ENCODE results near the gene ATPAF1.
"Not testable (repeated sequence)": the region's sequence is repeated elsewhere in the genome, so short reads cannot be mapped to it uniquely, and the experiment has no call there.

ATPAF1 gene, protein sequence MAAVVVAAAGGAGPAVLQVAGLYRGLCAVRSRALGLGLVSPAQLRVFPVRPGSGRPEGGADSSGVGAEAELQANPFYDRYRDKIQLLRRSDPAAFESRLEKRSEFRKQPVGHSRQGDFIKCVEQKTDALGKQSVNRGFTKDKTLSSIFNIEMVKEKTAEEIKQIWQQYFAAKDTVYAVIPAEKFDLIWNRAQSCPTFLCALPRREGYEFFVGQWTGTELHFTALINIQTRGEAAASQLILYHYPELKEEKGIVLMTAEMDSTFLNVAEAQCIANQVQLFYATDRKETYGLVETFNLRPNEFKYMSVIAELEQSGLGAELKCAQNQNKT

DNA sequence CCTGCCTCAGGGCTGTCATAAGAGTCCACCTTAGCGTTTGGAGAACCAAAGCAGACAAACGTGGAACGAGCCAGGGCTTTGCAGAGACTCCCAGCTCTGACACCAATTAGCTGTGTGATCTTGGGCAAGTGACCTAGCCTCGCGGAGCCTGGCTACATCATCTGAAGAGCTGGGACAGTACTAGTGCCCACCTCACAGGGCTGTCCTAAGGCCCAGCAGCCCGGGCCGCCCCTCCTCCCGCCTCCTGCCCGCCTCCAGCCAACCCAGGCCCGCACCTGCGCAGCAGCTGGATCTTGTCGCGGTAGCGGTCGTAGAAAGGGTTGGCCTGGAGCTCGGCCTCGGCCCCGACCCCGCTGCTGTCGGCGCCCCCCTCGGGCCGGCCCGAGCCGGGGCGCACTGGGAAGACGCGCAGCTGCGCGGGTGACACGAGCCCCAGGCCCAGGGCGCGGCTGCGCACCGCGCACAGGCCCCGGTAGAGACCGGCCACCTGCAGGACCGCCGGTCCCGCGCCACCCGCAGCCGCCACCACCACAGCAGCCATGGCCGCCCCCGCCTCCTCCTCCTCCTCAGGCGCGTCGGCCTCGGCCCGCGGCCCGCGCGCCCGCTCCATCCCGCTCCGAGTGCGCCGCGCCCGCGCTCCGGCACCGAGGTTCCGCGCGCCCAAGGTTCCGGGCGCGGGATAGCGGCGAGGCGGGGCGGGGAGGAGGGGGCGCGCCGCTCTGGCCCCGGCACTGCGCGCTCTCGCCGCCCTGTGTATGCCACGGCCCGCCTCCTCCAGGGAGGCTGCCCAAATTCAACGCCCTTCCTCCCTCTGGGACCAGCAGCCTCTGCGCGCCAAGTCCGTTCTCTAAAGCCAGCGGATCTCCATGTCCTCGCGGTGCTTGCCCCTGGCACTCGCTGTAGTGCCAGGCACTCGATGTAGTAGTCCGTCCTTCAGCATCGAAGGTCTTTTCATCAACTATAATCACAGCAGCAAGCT lies at the start of gene ATPAF1:
Gene ATPAF1, minus strand, starts transcription at position 583 of the 979 bp plus-strand sequence. Its CDS starts 42 bp downstream, at position 541.
- DNase-seq (ENCODE audit: low read depth in 2 of 2), result peak; percentile 46 to 56

- no peak for DNase-seq (ENCODE audit: low read depth in 2 of 2)
Observed at GRCh38 chr1:46717654-46718053, 49.5 kb upstream of the ATPAF1 start.

DNA sequence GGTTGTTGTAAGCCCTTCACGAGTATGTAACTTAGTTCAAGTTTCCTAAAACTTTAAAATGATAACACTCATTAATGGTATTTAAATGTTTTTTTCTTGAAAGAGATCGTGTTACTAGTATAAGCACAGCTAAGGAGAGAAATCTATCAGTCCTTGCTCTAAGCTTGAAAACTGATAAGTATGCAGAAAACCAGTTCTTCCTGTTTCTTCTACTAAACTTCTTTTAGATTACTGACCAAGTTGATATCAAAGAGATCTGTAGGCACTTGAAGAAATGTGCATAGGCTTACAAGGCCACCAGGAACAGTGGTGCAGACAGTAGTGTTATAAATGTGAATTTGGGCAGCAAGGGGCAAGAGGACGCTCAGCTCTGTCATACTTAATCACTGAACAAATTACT lies 46.8 kb upstream of the ATPAF1 start:
- no peak for DNase-seq (ENCODE audit: low read depth in 2 of 2)

GRCh38 chr1:46708121-46708520 lies 40.0 kb upstream of the ATPAF1 start:
- no peak for DNase-seq (ENCODE audit: low read depth in 2 of 2)

DNA sequence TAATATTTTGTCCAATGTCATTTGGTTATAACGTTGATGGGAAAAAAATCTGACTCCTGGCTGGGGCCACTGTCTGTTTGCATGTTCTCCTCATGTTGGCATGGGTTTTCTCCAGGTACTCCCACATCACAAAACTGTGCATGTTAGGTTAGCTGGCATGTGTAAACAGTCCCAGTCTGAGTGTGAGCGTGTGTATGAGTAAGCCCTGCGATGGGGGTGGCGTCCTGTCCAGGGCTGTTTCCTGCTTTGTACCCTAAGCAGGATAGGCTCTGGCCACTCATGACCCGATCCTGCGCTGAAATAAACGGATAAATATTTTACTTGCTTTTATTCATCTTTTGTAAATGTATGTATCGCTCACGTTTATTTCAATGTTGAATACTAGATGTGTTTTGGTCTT lies 37.2 kb upstream of the ATPAF1 start:
- no peak for DNase-seq (ENCODE audit: low read depth in 2 of 2)

GRCh38 chr1:46703927-46704641 lies 35.9 kb upstream of the ATPAF1 start:
- no peak for DNase-seq (ENCODE audit: low read depth in 2 of 2)

DNA sequence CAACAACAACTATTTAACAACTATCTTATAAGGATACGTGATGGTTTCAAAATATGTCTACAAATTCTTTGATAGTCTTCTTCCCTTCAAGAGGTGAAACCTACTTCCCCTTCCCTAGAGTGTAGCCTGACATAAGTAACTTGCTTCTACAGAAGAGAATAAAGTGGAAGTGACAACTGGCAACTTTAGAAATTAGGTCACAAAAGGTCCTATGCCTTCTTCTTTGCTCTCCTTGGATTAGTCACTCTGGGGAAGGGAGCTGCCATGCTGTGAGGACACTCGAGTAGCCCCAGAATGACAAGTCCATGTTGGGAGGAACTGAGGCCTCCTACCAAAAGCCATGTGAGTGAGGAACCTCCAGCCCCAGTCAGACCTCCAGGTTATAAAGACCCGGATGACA lies 31.5 kb upstream of the ATPAF1 start:
- no peak for DNase-seq (ENCODE audit: low read depth in 2 of 2)

- no peak for DNase-seq (ENCODE audit: low read depth in 2 of 2)
Observed at GRCh38 chr1:46697053-46697452, 28.9 kb upstream of the ATPAF1 start.

DNA sequence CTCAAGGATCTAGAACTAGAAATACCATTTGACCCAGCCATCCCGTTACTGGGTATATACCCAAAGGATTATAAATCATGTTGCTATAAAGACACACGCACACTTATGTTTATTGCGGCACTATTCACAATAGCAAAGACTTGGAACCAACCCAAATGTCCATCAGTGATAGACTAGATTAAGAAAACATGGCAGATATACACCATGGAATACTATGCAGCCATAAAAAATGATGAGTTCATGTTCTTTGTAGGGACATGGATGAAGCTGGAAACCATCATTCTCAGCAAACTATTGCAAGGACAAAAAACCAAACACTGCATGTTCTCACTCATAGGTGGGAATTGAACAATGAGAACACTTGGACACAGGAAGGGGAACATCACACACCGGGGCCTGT lies 26.5 kb upstream of the ATPAF1 start:
- not testable (repeated sequence) for DNase-seq (ENCODE audit: low read depth in 2 of 2)

DNA sequence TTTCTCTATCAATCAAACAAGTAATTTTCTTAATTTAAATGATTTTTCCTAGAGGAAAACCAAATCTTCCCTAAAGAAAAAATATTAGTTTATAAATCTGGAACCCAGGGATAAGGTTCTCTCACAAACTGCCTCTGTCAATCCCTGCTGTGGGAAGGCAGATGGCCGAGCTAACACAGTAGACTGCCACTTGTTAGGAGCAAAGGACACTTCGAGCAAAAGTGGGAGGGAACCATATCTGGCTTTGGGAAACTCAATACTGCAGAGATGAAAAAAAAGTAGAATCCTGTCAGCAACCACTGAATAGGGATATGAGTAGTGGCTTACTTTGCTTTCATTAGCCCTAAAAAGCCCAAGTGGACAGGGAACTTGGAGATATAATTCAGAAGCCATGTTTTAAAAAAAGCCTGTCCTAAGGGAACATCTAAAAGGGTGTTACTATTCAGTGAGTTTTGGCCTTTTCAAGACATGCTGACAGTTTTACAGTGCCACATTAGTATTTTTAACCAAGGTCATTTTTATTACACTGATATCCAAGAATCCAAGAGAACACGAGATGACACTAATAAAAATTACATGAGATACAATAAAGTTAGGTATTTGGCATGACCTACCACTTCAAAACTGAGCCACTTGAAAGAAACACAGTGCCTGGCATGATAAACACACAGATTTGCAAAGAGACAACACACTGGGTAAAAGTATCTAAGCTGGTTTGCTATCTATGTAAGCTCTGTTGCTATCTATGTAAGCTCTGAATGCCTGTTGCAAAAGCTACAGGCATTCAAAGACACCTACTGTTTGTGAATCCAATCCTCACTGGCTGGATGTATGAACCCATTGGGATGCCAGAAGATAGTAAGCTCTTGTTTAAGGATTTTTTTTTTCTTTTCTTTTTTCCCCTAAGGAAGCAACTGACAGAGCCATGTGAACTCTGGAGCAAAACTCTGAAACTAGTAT lies 24.9 kb upstream of the ATPAF1 start:
- no peak for DNase-seq (ENCODE audit: low read depth in 2 of 2)

DNA sequence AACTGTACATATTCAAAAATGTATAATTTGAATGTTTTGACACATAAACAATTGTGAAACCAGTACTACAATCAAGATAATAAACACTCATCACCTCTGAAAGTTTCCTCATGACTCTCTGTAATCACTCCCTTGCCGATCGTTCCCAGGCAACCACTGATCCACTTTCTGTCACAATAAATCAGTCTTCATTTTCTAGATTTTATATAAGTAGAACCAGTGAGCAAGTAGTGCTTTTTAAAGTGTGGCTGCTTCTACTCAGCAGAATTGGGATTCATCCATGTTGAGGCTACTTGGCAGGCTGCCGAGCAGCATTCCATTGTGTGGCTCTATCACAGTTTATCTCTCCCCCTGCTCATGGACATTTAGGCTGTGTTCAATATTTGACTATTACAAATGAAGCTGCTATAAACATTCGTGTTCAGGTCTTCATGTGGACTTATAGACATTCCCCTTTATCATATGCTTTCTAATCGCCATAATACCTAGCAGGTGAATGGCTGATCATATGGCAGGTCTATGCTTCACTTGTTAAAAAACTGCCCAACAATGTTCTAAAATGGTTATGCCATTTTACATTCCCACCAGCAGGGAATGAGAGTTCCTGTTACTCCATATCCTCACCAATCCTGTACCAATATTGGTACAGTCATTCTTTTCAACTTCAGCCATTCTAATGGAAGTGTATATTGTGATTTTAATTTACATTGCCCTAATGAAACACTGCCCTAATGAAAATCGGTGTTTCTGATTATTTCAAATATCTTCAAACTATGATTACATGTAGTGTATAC lies 24.0 kb upstream of the ATPAF1 start:
- DNase-seq (ENCODE audit: low read depth in 2 of 2), result no peak

GRCh38 chr1:46690931-46691421 lies 22.8 kb upstream of the ATPAF1 start:
- DNase-seq (ENCODE audit: low read depth in 2 of 2), result no peak

DNA sequence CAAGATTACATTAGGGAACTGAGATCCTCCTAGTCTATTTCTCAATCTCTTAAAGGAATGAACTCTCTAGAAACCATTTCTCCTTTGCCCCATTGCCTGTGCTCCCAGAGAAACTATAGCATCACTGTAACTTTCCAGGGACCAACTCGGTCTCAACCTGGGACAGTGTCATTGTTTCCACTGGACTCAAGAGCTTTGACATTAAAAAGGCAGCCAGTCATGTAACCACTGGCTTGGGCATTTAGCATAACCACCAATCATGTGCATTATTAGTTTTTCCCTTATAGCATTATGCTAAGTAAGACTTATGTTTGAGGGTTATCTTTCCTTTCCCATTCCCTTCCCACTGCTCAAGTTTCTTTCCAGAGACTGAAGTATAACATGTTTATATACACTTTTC lies 21.7 kb upstream of the ATPAF1 start:
- no peak for DNase-seq (ENCODE audit: low read depth in 2 of 2)

DNA sequence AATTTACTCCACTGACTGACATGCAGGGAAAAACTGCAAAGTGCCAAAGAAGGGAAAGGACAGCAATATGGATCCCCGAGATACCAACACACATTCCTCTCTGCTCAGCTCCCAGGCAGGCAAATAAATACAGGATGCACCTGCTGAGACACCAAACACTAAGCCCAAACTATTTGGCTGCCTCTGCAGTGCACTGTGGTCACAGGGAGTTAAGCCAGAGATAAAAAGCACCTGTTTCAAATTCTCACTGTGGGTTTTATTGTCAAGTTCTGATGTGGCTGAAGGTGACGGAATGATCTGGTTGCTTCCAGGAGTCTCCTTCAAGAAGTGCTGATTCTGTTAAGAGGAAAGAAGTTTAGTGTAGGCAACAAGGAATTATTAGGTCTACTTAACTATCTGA lies 21.2 kb upstream of the ATPAF1 start:
- no peak for DNase-seq (ENCODE audit: low read depth in 2 of 2)

DNA sequence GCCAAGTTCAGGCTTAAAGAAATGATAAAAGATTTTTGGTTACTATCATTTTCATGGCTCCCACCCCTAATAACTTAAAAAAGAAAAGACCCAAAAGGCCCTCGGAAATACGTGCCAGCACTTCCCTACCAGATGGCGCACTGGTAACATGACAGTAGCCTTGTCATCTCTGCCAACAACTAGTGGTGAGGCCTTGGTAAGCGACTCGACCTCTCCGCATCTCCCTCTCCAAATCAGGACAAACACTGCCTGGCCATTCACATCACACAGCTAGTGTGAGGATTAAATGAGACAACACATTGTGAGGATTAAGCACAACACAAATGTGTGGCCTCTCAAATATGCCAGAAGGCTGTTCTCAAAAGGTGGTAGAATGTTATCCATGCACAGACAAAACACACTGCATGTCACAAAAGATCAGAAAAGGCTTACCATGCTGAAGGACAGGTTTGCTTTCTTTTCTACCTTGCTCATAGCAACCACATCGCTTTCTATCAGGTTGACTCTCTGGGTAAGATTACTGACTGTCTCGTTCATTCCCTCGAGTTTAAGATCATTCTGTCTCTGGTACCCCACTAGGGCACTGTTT lies 19.9 kb upstream of the ATPAF1 start:
- DNase-seq (ENCODE audit: low read depth in 2 of 2), result no peak

- no peak for DNase-seq (ENCODE audit: low read depth in 2 of 2)
Observed at GRCh38 chr1:46687093-46687659, 19.0 kb upstream of the ATPAF1 start.

DNA sequence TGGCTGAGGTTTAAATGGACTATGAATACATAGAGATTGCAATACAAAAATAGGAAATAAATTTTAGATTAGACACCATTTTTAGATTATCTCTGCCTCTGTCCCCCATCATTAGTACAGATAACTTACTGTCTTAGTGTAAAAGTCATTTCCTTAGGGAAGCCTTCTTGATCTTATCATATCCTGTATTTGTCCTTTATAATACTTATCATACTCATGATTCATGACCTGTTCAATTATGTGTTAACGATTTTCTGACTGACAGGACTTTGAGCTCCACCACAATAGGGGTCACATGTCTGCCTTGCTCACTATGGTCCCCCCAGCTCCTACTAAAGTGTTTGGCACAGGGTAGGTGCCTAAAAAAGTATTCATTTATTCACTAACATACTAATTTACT lies 18.1 kb upstream of the ATPAF1 start:
- no peak for DNase-seq (ENCODE audit: low read depth in 2 of 2)

DNA sequence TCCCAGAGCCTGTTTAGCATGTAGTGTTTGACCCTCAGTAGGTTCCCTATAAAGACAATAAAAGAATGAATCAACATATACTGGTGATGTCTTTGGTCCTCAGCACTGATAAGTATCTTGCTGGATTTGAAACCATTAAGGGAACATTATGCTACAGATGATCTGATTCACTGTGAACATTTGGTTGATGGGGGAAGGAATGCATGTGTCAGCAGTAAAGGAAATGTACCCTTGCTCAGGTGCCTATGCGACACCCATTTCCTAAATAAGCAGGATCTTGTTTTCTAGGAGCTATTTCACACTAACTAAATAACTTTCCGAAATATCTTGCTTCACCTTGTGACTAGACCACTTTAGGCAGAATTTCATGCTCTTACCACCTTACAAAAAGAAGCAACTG lies 16.5 kb upstream of the ATPAF1 start:
- no peak for DNase-seq (ENCODE audit: low read depth in 2 of 2)

GRCh38 chr1:46682064-46682463 lies 13.9 kb upstream of the ATPAF1 start:
- DNase-seq (ENCODE audit: low read depth in 2 of 2), result no peak

Data from stimulated activated CD8-positive, alpha-beta memory T cell treated with anti-CD3 and anti-CD28 coated beads, Interleukin-15, amount 100 ng/mL, for 48 hours (primary cell).